HCT116 (cell line): ENCODE measurements around the gene LRRFIP2.

Experiments used
- CTCF ChIP-seq, 3 experiments: fragments of 200-600 bp in 1 of 3; sonication (generic) in 1 of 3; IDR thresholded peaks in 2 of 3; conservative IDR thresholded peaks in 1 of 3; 2 replicates each; pipeline ENCODE4 v1.5.1; 2012 to 2017; ENCODE audit warnings: low read depth in 2 of 3, low read length in 2 of 3, antibody characterized with exemption in 1 of 3, borderline replicate concordance in 1 of 3, control low read depth in 1 of 3, mild to moderate bottlenecking in 1 of 3, mixed read lengths in 1 of 3, mixed run types in 1 of 3, moderate library complexity in 1 of 3; ENCODE audit not compliant: insufficient read depth in 1 of 3
- EGR1 ChIP-seq: IDR thresholded peaks from 2 replicates; pipeline ENCODE4 v1.6.1; 2012; ENCODE audit warnings: low read depth
- FOSL1 ChIP-seq: IDR thresholded peaks from 2 replicates; pipeline ENCODE4 v1.6.1; 2012; ENCODE audit warnings: low read depth
- POLR2A ChIP-seq: IDR thresholded peaks from 2 replicates; pipeline ENCODE4 v1.7.0; 2011; ENCODE audit warnings: borderline replicate concordance; ENCODE audit not compliant: insufficient read depth, insufficient read length; ENCODE audit errors: extremely low read depth
- POLR2AphosphoS5 ChIP-seq: IDR thresholded peaks from 2 replicates; pipeline ENCODE4 v1.6.1; 2011; ENCODE audit warnings: mild to moderate bottlenecking, low read depth, low read length, moderate library complexity
- REST ChIP-seq: IDR thresholded peaks from 2 replicates; pipeline ENCODE4 v1.6.1; 2012; ENCODE audit warnings: low read depth
- SIN3A ChIP-seq: IDR thresholded peaks from 2 replicates; pipeline ENCODE4 v1.6.1; 2012; ENCODE audit warnings: low read depth
- ZNF274 ChIP-seq: fragments of 200-500 bp; sonication (Bioruptor generic); IDR thresholded peaks from 2 replicates; pipeline ENCODE4 v1.6.1; 2014; ENCODE audit warnings: mild to moderate bottlenecking, low read depth, low read length, inconsistent platforms

GRCh38 chr3:37075955-37076354, 98.4 kb downstream of the LRRFIP2 start:
- TF ChIP-seq CTCF (IDR thresholded peaks at IDR 0.05 in 2 of 3, conservative IDR thresholded peaks at IDR 0.05 in 1 of 3; ENCODE audit: borderline replicate concordance in 1 of 3, insufficient read depth in 1 of 3, low read depth in 2 of 3, low read length in 2 of 3), result no peak
- no peak for TF ChIP-seq POLR2AphosphoS5
- TF ChIP-seq POLR2A, result no peak
- no peak for TF ChIP-seq FOSL1
- no peak for TF ChIP-seq REST
- no peak for TF ChIP-seq SIN3A
- TF ChIP-seq EGR1, result no peak
- no peak for TF ChIP-seq ZNF274
